Thoracic aorta (tissue), 2 donors: ENCODE measurements around the gene PPP1CA. TPM values are rescaled to one million over a fixed set of nuclear protein-coding genes. Genes with fewer than 3 reads are reported as not detected.
A peak's percentile ranks its signal among the peaks of the same experiment; 100 is the strongest.

Experiments used
- ATAC-seq: fragments of 150-250 bp; one replicate; pipeline ENCODE4 v1.8.0; 2017; ENCODE audit warnings: low read depth; ENCODE audit not compliant: insufficient number of reproducible peaks, low FRiP score
- DNase-seq: peaks from one replicate; pipeline ENCODE4 v3.0.0-alpha.2; 2020; ENCODE audit warnings: low spot score
- H3K27ac ChIP-seq, 2 donors: fragments of 200-600 bp; sonication (generic); 1 replicate in 1 of 2; 2 replicates in 1 of 2; pipeline ENCODE4 v1.5.1; 2016; ENCODE audit warnings: mild to moderate bottlenecking in 2 of 2, moderate library complexity in 2 of 2
- H3K27me3 ChIP-seq: fragments of 200-600 bp; sonication (generic); replicated peaks from 2 replicates; pipeline ENCODE4 v1.6.0; 2016; ENCODE audit warnings: mild to moderate bottlenecking; ENCODE audit not compliant: insufficient read depth
- H3K36me3 ChIP-seq: fragments of 200-600 bp; sonication (generic); one replicate; pipeline ENCODE4 v1.5.1; 2016
- H3K4me1 ChIP-seq, 2 donors: fragments of 200-600 bp; sonication (generic); 1 replicate in 1 of 2; 2 replicates in 1 of 2; pipeline versions ENCODE4 v1.5.1 to v1.6.0; 2016; ENCODE audit warnings: low read depth in 2 of 2, mild to moderate bottlenecking in 1 of 2; ENCODE audit not compliant: control insufficient read depth in 1 of 2
- H3K4me3 ChIP-seq: fragments of 200-600 bp; sonication (generic); 2 replicates; pipeline ENCODE4 v1.5.1; 2016; ENCODE audit warnings: mild to moderate bottlenecking
- H3K9me3 ChIP-seq: fragments of 200-600 bp; sonication (generic); 2 replicates; pipeline ENCODE4 v1.5.1; 2016
- total RNA-seq, 2 donors: library from RNA; depleted of rRNA; stranded (reverse); fragments of >200 nt; gene quantifications; one replicate each; pipeline versions ENCODE4 v1.1.0 to v1.2.3, GENCODE V29; 2016
- TF ChIP-seq, protein P1 (sequence below): fragments of 200-600 bp; sonication (generic); IDR thresholded peaks from one replicate; pipeline ENCODE4 v1.5.1; 2019; ENCODE audit warnings: antibody characterized with exemption

The PPP1CA gene
- total RNA-seq, 2 donors from 2014 or later, result 74.4 to 77.8 TPM

DNA sequence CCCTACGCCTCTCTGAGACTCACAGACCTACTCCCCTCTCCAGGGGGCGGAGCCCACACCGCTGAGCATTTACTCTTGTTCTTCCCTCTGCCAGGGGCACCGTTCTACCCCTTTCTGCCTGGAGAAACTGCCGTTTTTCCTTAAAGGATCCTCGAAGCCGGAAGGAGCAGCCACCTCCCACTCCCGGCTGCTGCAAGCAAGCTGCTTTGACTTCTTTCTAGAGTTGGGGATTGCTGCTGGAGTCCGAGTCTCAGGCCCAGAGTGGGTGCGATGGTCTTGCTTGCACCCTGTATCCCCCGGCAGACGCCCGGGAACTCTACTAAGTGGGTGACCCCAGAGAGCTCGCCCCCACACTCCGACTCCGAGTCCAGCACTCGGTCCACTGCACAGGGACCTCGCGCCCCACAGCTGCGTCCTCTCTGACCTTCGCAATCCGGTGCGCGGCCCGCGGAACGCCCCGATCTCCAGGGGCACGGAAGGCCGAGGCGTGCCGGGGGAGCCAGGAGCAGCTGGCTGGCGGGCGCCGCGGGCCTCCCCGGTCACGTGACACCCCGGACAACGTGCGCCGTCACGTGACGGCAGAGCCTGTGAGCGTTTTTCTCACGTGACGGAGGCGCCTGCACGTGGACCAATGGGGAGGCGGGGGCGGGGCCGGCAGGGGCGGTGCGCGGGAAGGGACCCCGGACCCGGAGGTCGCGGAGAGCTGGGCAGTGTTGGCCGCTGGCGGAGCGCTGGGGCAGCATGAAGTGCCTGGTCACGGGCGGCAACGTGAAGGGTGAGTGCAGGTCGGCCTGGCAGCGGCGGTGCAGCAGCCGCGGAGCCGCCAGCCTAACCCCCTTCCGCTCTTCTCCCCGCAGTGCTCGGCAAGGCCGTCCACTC is 10.1 kb downstream of the PPP1CA start, which contains the start of gene RAD9A:
Gene RAD9A (plus strand): TSS at position 683 of the 879 bp plus-strand sequence. CDS start 59 bp downstream, at position 742.
- TF ChIP-seq, protein P1, sequence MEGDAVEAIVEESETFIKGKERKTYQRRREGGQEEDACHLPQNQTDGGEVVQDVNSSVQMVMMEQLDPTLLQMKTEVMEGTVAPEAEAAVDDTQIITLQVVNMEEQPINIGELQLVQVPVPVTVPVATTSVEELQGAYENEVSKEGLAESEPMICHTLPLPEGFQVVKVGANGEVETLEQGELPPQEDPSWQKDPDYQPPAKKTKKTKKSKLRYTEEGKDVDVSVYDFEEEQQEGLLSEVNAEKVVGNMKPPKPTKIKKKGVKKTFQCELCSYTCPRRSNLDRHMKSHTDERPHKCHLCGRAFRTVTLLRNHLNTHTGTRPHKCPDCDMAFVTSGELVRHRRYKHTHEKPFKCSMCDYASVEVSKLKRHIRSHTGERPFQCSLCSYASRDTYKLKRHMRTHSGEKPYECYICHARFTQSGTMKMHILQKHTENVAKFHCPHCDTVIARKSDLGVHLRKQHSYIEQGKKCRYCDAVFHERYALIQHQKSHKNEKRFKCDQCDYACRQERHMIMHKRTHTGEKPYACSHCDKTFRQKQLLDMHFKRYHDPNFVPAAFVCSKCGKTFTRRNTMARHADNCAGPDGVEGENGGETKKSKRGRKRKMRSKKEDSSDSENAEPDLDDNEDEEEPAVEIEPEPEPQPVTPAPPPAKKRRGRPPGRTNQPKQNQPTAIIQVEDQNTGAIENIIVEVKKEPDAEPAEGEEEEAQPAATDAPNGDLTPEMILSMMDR, result no peak
- peaks cover 7 to 21% of the 10 kb centered on the region in 2 donors for H3K4me1 ChIP-seq
- ATAC-seq, result peak; percentile 56
- H3K27ac ChIP-seq, result peak within 1 kb of the TSS; percentile 38 to 73
- H3K27me3 ChIP-seq, result no peaks in the 10 kb centered on the region
- DNase-seq, result peak; percentile 78
- H3K9me3 ChIP-seq, result no peaks in the 10 kb centered on the region
- peak within 1 kb of the TSS; percentile 77 for H3K4me3 ChIP-seq
- peaks cover 7% of the 10 kb centered on the region for H3K36me3 ChIP-seq

DNA sequence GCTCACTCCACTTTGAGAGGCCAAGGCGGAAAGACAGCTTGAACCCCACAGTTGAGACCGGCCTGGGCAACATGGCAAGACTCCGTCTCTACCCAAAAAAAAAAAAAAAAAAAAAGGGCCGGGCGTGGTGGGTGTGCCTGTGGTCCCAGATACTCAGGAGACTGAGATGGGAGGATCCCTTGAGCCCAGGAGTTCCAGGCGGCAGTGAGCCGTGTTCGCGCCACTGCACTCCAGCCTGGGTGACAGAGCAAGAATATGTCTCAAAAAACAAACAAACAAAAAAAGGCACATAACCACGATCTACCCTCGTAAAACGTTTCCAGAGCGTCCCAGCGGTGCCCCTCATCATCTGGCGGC is 10.7 kb downstream of the PPP1CA start:
- TF ChIP-seq, protein P1, result no peak
- Histone ChIP-seq H3K9me3 (no peaks in the 10 kb centered on the region), H3K4me3 (peak overlapping the region; percentile 77), H3K4me1 (peaks cover 7 to 21% of the 10 kb centered on the region in 2 donors), H3K27ac (peak overlapping the region; percentile 38 to 73), H3K36me3 (peaks cover 7% of the 10 kb centered on the region), H3K27me3 (no peaks in the 10 kb centered on the region)
- ATAC-seq, result no peak
- no peak for DNase-seq

- DNase-seq (no peak), ATAC-seq (no peak)
- TF ChIP-seq, protein P1, result peak; percentile 46
- H3K9me3 ChIP-seq, result no peaks in the 10 kb centered on the region
- H3K4me3 ChIP-seq, result no peak overlapping the region
- H3K4me1 ChIP-seq, result peaks cover 7 to 35% of the 10 kb centered on the region in 2 donors
- peaks cover 7% of the 10 kb centered on the region for H3K36me3 ChIP-seq
- no peak overlapping the region for H3K27ac ChIP-seq
- no peaks in the 10 kb centered on the region for H3K27me3 ChIP-seq
These were observed 12.2 kb downstream of the PPP1CA start for GRCh38 chr11:67389477-67389876.

- H3K36me3 ChIP-seq, result no peaks in the 10 kb centered on the region
- ATAC-seq, result no peak
- H3K27me3 ChIP-seq, result no peaks in the 10 kb centered on the region
- TF ChIP-seq, protein P1, result no peak
- no peak overlapping the region for H3K27ac ChIP-seq
- peaks cover 4 to 33% of the 10 kb centered on the region in 2 donors for H3K4me1 ChIP-seq
- no peaks in the 10 kb centered on the region for H3K9me3 ChIP-seq
- no peak for DNase-seq
- no peak overlapping the region for H3K4me3 ChIP-seq
These were observed 14.1 kb downstream of the PPP1CA start for GRCh38 chr11:67387518-67387917.

- Histone ChIP-seq H3K36me3 (no peaks in the 10 kb centered on the region), H3K4me1 (peaks cover 3 to 30% of the 10 kb centered on the region in 2 donors), H3K27me3 (no peaks in the 10 kb centered on the region), H3K27ac (no peak overlapping the region), H3K4me3 (no peak overlapping the region), H3K9me3 (no peaks in the 10 kb centered on the region)
- ATAC-seq (no peak), DNase-seq (no peak)
- TF ChIP-seq, protein P1, result no peak
These were observed 14.6 kb downstream of the PPP1CA start for GRCh38 chr11:67387069-67387468.
